ENCODE results near the gene SLC35G4.

Gene SLC35G4

GRCh38 chr18:11581286-11581685 lies 28.1 kb upstream of the SLC35G4 start:
- Histone ChIP-seq H2BK5ac (ENCODE audit: low read length) (no peak overlapping the region), H3K18ac (ENCODE audit: low read length) (no peak overlapping the region), H4K8ac (ENCODE audit: low read depth, low read length) (no peak overlapping the region), H2BK12ac (ENCODE audit: low read length) (no peak overlapping the region), H3K27ac (replicated peaks; ENCODE audit: low read length) (no peak overlapping the region), H3K79me1 (ENCODE audit: low read depth, low read length) (no peaks in the 10 kb centered on the region), H2BK15ac (ENCODE audit: low read length) (no peak overlapping the region), H2BK120ac (ENCODE audit: low read depth, low read length) (no peak overlapping the region), H3K9me3 (replicated peaks in 1 of 2; ENCODE audit: control insufficient read depth in 2 of 2, insufficient read depth in 1 of 2, low read depth in 1 of 2, low read length in 2 of 2) (no peaks in the 10 kb centered on the region), H2AK5ac (ENCODE audit: low read depth, low read length) (no peak overlapping the region), H3K4me1 (ENCODE audit: control insufficient read depth in 2 of 2, insufficient read depth in 1 of 2, low read depth in 1 of 2, low read length in 2 of 2) (no peaks in the 10 kb centered on the region), H3K14ac (ENCODE audit: low read length) (no peak overlapping the region), H3K4me2 (ENCODE audit: insufficient read depth, low read length, poor library complexity, severe bottlenecking) (no peak overlapping the region), H2AFZ (ENCODE audit: low read length) (no peak overlapping the region), H3K23ac (ENCODE audit: low read depth, low read length, poor library complexity) (no peak overlapping the region), H3K4ac (ENCODE audit: low read length) (no peak overlapping the region), H3K9ac (ENCODE audit: low read depth, low read length, poor library complexity) (no peak overlapping the region), H3K36me3 (replicated peaks in 1 of 2; ENCODE audit: control insufficient read depth in 2 of 2, insufficient read depth in 2 of 2, low read length in 2 of 2) (no peaks in the 10 kb centered on the region), H4K91ac (ENCODE audit: low read depth, low read length, poor library complexity) (no peak overlapping the region), H3K4me3 (ENCODE audit: low read length in 2 of 2) (no peak overlapping the region), H3K27me3 (ENCODE audit: control insufficient read depth in 3 of 3, insufficient read depth in 3 of 3, low read depth in 1 of 3, low read length in 3 of 3) (peaks cover 0 to 9% (median 0%) of the 10 kb centered on the region in 3 experiments)
- no CpG with 5 or more reads among the region's 2 CpGs for WGBS, 2 donors (ENCODE audit: extremely low coverage in 2 of 2, insufficient read length in 2 of 2, insufficient replicate concordance in 1 of 2)
- no peak for DNase-seq (ENCODE audit: low spot score)

GRCh38 chr18:11585596-11585995 lies 23.8 kb upstream of the SLC35G4 start:
- Histone ChIP-seq H3K14ac (ENCODE audit: low read length) (no peak overlapping the region), H3K18ac (ENCODE audit: low read length) (no peak overlapping the region), H3K4me1 (ENCODE audit: control insufficient read depth in 2 of 2, insufficient read depth in 1 of 2, low read depth in 1 of 2, low read length in 2 of 2) (no peaks in the 10 kb centered on the region), H2BK15ac (ENCODE audit: low read length) (no peak overlapping the region), H3K4me3 (ENCODE audit: low read length in 2 of 2) (no peak overlapping the region), H3K27me3 (ENCODE audit: control insufficient read depth in 3 of 3, insufficient read depth in 3 of 3, low read depth in 1 of 3, low read length in 3 of 3) (peaks cover 0 to 4% (median 0%) of the 10 kb centered on the region in 3 experiments), H2BK12ac (ENCODE audit: low read length) (no peak overlapping the region), H3K27ac (replicated peaks; ENCODE audit: low read length) (no peak overlapping the region), H3K9ac (ENCODE audit: low read depth, low read length, poor library complexity) (no peak overlapping the region), H4K91ac (ENCODE audit: low read depth, low read length, poor library complexity) (no peak overlapping the region), H3K36me3 (replicated peaks in 1 of 2; ENCODE audit: control insufficient read depth in 2 of 2, insufficient read depth in 2 of 2, low read length in 2 of 2) (no peaks in the 10 kb centered on the region), H2BK5ac (ENCODE audit: low read length) (no peak overlapping the region), H3K79me1 (ENCODE audit: low read depth, low read length) (no peaks in the 10 kb centered on the region), H2BK120ac (ENCODE audit: low read depth, low read length) (no peak overlapping the region), H3K23ac (ENCODE audit: low read depth, low read length, poor library complexity) (no peak overlapping the region), H3K4me2 (ENCODE audit: insufficient read depth, low read length, poor library complexity, severe bottlenecking) (no peak overlapping the region), H2AFZ (ENCODE audit: low read length) (no peak overlapping the region), H4K8ac (ENCODE audit: low read depth, low read length) (no peak overlapping the region), H3K4ac (ENCODE audit: low read length) (no peak overlapping the region), H2AK5ac (ENCODE audit: low read depth, low read length) (no peak overlapping the region), H3K9me3 (replicated peaks in 1 of 2; ENCODE audit: control insufficient read depth in 2 of 2, insufficient read depth in 1 of 2, low read depth in 1 of 2, low read length in 2 of 2) (no peaks in the 10 kb centered on the region)
- DNase-seq (ENCODE audit: low spot score) = no peak
- WGBS, 2 donors (ENCODE audit: extremely low coverage in 2 of 2, insufficient read length in 2 of 2, insufficient replicate concordance in 1 of 2) = no CpG with 5 or more reads among the region's 7 CpGs

- Histone ChIP-seq H2BK12ac (ENCODE audit: low read length) (no peak overlapping the region), H3K9ac (ENCODE audit: low read depth, low read length, poor library complexity) (no peak overlapping the region), H3K4me1 (ENCODE audit: control insufficient read depth in 2 of 2, insufficient read depth in 1 of 2, low read depth in 1 of 2, low read length in 2 of 2) (no peaks in the 10 kb centered on the region), H3K4me2 (ENCODE audit: insufficient read depth, low read length, poor library complexity, severe bottlenecking) (no peak overlapping the region), H2AK5ac (ENCODE audit: low read depth, low read length) (no peak overlapping the region), H3K4ac (ENCODE audit: low read length) (no peak overlapping the region), H3K27me3 (ENCODE audit: control insufficient read depth in 3 of 3, insufficient read depth in 3 of 3, low read depth in 1 of 3, low read length in 3 of 3) (peaks cover 0 to 4% (median 0%) of the 10 kb centered on the region in 3 experiments), H3K23ac (ENCODE audit: low read depth, low read length, poor library complexity) (no peak overlapping the region), H3K4me3 (ENCODE audit: low read length in 2 of 2) (no peak overlapping the region), H3K18ac (ENCODE audit: low read length) (no peak overlapping the region), H3K27ac (replicated peaks; ENCODE audit: low read length) (no peak overlapping the region), H2BK5ac (ENCODE audit: low read length) (no peak overlapping the region), H2BK15ac (ENCODE audit: low read length) (no peak overlapping the region), H3K14ac (ENCODE audit: low read length) (no peak overlapping the region), H2AFZ (ENCODE audit: low read length) (no peak overlapping the region), H4K8ac (ENCODE audit: low read depth, low read length) (no peak overlapping the region), H3K9me3 (replicated peaks in 1 of 2; ENCODE audit: control insufficient read depth in 2 of 2, insufficient read depth in 1 of 2, low read depth in 1 of 2, low read length in 2 of 2) (peaks cover 0 to under 1% of the 10 kb centered on the region in 2 donors), H3K79me1 (ENCODE audit: low read depth, low read length) (no peaks in the 10 kb centered on the region), H3K36me3 (replicated peaks in 1 of 2; ENCODE audit: control insufficient read depth in 2 of 2, insufficient read depth in 2 of 2, low read length in 2 of 2) (no peaks in the 10 kb centered on the region), H4K91ac (ENCODE audit: low read depth, low read length, poor library complexity) (no peak overlapping the region), H2BK120ac (ENCODE audit: low read depth, low read length) (no peak overlapping the region)
- DNase-seq (ENCODE audit: low spot score) = no peak
- WGBS, 2 donors (ENCODE audit: extremely low coverage in 2 of 2, insufficient read length in 2 of 2, insufficient replicate concordance in 1 of 2) = no CpG with 5 or more reads among the region's 3 CpGs
Measured at GRCh38 chr18:11586896-11587295, 22.5 kb upstream of the SLC35G4 start.

GRCh38 chr18:11587432-11587831 lies 22.0 kb upstream of the SLC35G4 start:
- Histone ChIP-seq H4K8ac (ENCODE audit: low read depth, low read length) (no peak overlapping the region), H3K18ac (ENCODE audit: low read length) (no peak overlapping the region), H3K4ac (ENCODE audit: low read length) (no peak overlapping the region), H3K79me1 (ENCODE audit: low read depth, low read length) (no peaks in the 10 kb centered on the region), H3K27me3 (ENCODE audit: control insufficient read depth in 3 of 3, insufficient read depth in 3 of 3, low read depth in 1 of 3, low read length in 3 of 3) (peaks cover 0 to 4% (median 0%) of the 10 kb centered on the region in 3 experiments), H3K14ac (ENCODE audit: low read length) (no peak overlapping the region), H3K4me2 (ENCODE audit: insufficient read depth, low read length, poor library complexity, severe bottlenecking) (no peak overlapping the region), H3K9me3 (replicated peaks in 1 of 2; ENCODE audit: control insufficient read depth in 2 of 2, insufficient read depth in 1 of 2, low read depth in 1 of 2, low read length in 2 of 2) (peaks cover 0 to 4% of the 10 kb centered on the region in 2 donors), H2BK12ac (ENCODE audit: low read length) (no peak overlapping the region), H2BK5ac (ENCODE audit: low read length) (no peak overlapping the region), H3K36me3 (replicated peaks in 1 of 2; ENCODE audit: control insufficient read depth in 2 of 2, insufficient read depth in 2 of 2, low read length in 2 of 2) (no peaks in the 10 kb centered on the region), H2AFZ (ENCODE audit: low read length) (no peak overlapping the region), H2BK15ac (ENCODE audit: low read length) (no peak overlapping the region), H3K27ac (replicated peaks; ENCODE audit: low read length) (no peak overlapping the region), H2BK120ac (ENCODE audit: low read depth, low read length) (no peak overlapping the region), H3K4me3 (ENCODE audit: low read length in 2 of 2) (no peak overlapping the region), H3K9ac (ENCODE audit: low read depth, low read length, poor library complexity) (no peak overlapping the region), H4K91ac (ENCODE audit: low read depth, low read length, poor library complexity) (no peak overlapping the region), H2AK5ac (ENCODE audit: low read depth, low read length) (no peak overlapping the region), H3K4me1 (ENCODE audit: control insufficient read depth in 2 of 2, insufficient read depth in 1 of 2, low read depth in 1 of 2, low read length in 2 of 2) (no peaks in the 10 kb centered on the region), H3K23ac (ENCODE audit: low read depth, low read length, poor library complexity) (no peak overlapping the region)
- no peak for DNase-seq (ENCODE audit: low spot score)
- no CpG with 5 or more reads among the region's 2 CpGs for WGBS, 2 donors (ENCODE audit: extremely low coverage in 2 of 2, insufficient read length in 2 of 2, insufficient replicate concordance in 1 of 2)

Data from neuronal stem cell (in vitro differentiated cells).